HCT116 (cell line): ENCODE results near the gene DNTT. TPM values are rescaled to one million over a fixed set of nuclear protein-coding genes. Genes with fewer than 3 reads are reported as not detected.
A peak's percentile ranks its signal among the peaks of the same experiment; 100 is the strongest.

Source experiments
- ATAC-seq: fragments of 200-7000 bp; cut with Tn5 transposase; 2 replicates; pipeline ENCODE4 v1.9.1; 2020; ENCODE audit warnings: mild to moderate bottlenecking, moderate library complexity
- BruUV-seq: library from RNA; stranded (reverse); fragments of 400-500 nt; replicated peaks from 2 replicates; lab custom pipeline; 2021; lab: Mats Ljungman, UMichigan
- CTCF ChIA-PET: fragments of 300-600 bp; sonication (Branson Sonifier 250); formaldehyde crosslinking; loops from one replicate; lab custom pipeline; 2021; ENCODE audit warnings: antibody characterized with exemption; lab: Charles Lee
- POLR2A ChIA-PET: fragments of 300-600, 350-600 bp; sonication (Branson Sonifier 250); formaldehyde crosslinking; loops from one replicate; lab custom pipeline; 2021; ENCODE audit warnings: antibody characterized with exemption; lab: Charles Lee
- RAD21 ChIA-PET, 2 experiments: fragments of 300-600 bp; sonication (Branson Sonifier 250); formaldehyde crosslinking; loops; one replicate each; lab custom pipeline; 2023; ENCODE audit warnings: low total read pairs in 2 of 2; ENCODE audit not compliant: uncharacterized antibody in 2 of 2, unreplicated experiment in 2 of 2, low non-redundant PET in 1 of 2; lab: Charles Lee
- DNase-seq: peaks from one replicate; pipeline ENCODE4 v3.0.0-alpha.2; 2010; ENCODE audit warnings: low read depth, low spot score
- H2AFZ ChIP-seq: fragments of 200-600 bp; shearing (Covaris generic), sonication (generic); 2 replicates; pipeline ENCODE4 v1.6.1; 2017; ENCODE audit warnings: low read depth, mixed run types, mixed read lengths, antibody characterized with exemption, low read length; ENCODE audit not compliant: poor library complexity, severe bottlenecking
- H3K27ac ChIP-seq: 2 replicates; pipeline ENCODE4 v1.5.1; 2012; ENCODE audit warnings: low read depth, low read length
- H3K27me3 ChIP-seq: fragments of 200-600 bp; sonication (generic); 2 replicates; pipeline ENCODE4 v1.6.1; 2016; ENCODE audit warnings: mixed run types, low read length, mixed read lengths; ENCODE audit not compliant: insufficient read depth
- H3K36me3 ChIP-seq, 2 experiments: fragments of 200-500 bp in 1 of 2; fragments of 200-600 bp in 1 of 2; sonication (Bioruptor generic) in 1 of 2; sonication (generic) in 1 of 2; 2 replicates each; pipeline versions ENCODE4 v1.5.1 to v1.6.1; 2014 to 2016; ENCODE audit warnings: low read length in 2 of 2, inconsistent platforms in 1 of 2, mixed read lengths in 1 of 2, mixed run types in 1 of 2; ENCODE audit not compliant: insufficient read depth in 2 of 2, control insufficient read depth in 1 of 2
- H3K4me1 ChIP-seq, 2 experiments: fragments of 200-600 bp in 1 of 2; sonication (generic) in 1 of 2; 2 replicates each; pipeline versions ENCODE4 v1.5.1 to v1.6.1; 2012 to 2017; ENCODE audit warnings: low read length in 2 of 2, inconsistent platforms in 1 of 2, mild to moderate bottlenecking in 1 of 2, mixed read lengths in 1 of 2, mixed run types in 1 of 2, moderate library complexity in 1 of 2; ENCODE audit not compliant: insufficient read depth in 2 of 2, control insufficient read depth in 1 of 2
- H3K4me2 ChIP-seq: fragments of 200-600 bp; sonication (generic); 2 replicates; pipeline ENCODE4 v1.6.1; 2017; ENCODE audit warnings: mixed run types, low read length, mixed read lengths
- H3K4me3 ChIP-seq, 2 experiments: fragments of 200-600 bp in 1 of 2; sonication (generic) in 1 of 2; replicated peaks in 1 of 2; 2 replicates each; pipeline ENCODE4 v1.5.1; 2011 to 2016; ENCODE audit warnings: low read length in 2 of 2, control low read depth in 1 of 2, low read depth in 1 of 2, mild to moderate bottlenecking in 1 of 2, mixed read lengths in 1 of 2, mixed run types in 1 of 2
- H3K79me2 ChIP-seq: fragments of 200-600 bp; sonication (generic); 2 replicates; pipeline ENCODE4 v1.6.1; 2017; ENCODE audit warnings: mild to moderate bottlenecking, mixed run types, low read length, moderate library complexity, mixed read lengths; ENCODE audit not compliant: insufficient read depth
- H3K9ac ChIP-seq: fragments of 200-600 bp; sonication (generic); 2 replicates; pipeline ENCODE4 v1.6.1; 2016; ENCODE audit warnings: low read length, mixed read lengths
- H3K9me2 ChIP-seq: fragments of 200-600 bp; sonication (generic), shearing (Covaris generic); 2 replicates; pipeline ENCODE4 v1.6.1; 2017; ENCODE audit warnings: mixed run types, mild to moderate bottlenecking, moderate library complexity; ENCODE audit not compliant: insufficient read depth
- H3K9me3 ChIP-seq, 2 experiments: fragments of 200-500 bp in 1 of 2; fragments of 200-600 bp in 1 of 2; sonication (Bioruptor generic) in 1 of 2; sonication (generic) in 1 of 2; 2 replicates each; pipeline ENCODE4 v1.6.1; 2014 to 2017; ENCODE audit warnings: low read length in 2 of 2, mixed read lengths in 2 of 2, inconsistent platforms in 1 of 2, low read depth in 1 of 2, mild to moderate bottlenecking in 1 of 2, mixed run types in 1 of 2, moderate library complexity in 1 of 2; ENCODE audit not compliant: control insufficient read depth in 1 of 2, insufficient read depth in 1 of 2
- H4K20me1 ChIP-seq: fragments of 200-600 bp; sonication (generic), shearing (Covaris generic); 2 replicates; pipeline ENCODE4 v1.6.1; 2017; ENCODE audit warnings: mixed run types, mild to moderate bottlenecking, moderate library complexity; ENCODE audit not compliant: insufficient read depth
- CBX3 ChIP-seq: IDR thresholded peaks from 2 replicates; pipeline ENCODE4 v1.6.1; 2012; ENCODE audit warnings: low read depth
- CTCF ChIP-seq, 3 experiments: fragments of 200-600 bp in 1 of 3; sonication (generic) in 1 of 3; IDR thresholded peaks in 2 of 3; conservative IDR thresholded peaks in 1 of 3; 2 replicates each; pipeline ENCODE4 v1.5.1; 2012 to 2017; ENCODE audit warnings: low read depth in 2 of 3, low read length in 2 of 3, antibody characterized with exemption in 1 of 3, borderline replicate concordance in 1 of 3, control low read depth in 1 of 3, mild to moderate bottlenecking in 1 of 3, mixed read lengths in 1 of 3, mixed run types in 1 of 3, moderate library complexity in 1 of 3; ENCODE audit not compliant: insufficient read depth in 1 of 3
- RAD21 ChIP-seq: IDR thresholded peaks from 2 replicates; pipeline ENCODE4 v1.6.1; 2012; ENCODE audit warnings: low read depth, mild to moderate bottlenecking
- SP1 ChIP-seq: IDR thresholded peaks from 2 replicates; pipeline ENCODE4 v1.6.1; 2012; ENCODE audit warnings: low read depth
- YY1 ChIP-seq: IDR thresholded peaks from 2 replicates; pipeline ENCODE4 v1.6.1; 2011; ENCODE audit warnings: low read length, low read depth, moderate library complexity, mild to moderate bottlenecking; ENCODE audit not compliant: insufficient replicate concordance; ENCODE audit errors: extremely low read depth
- intact Hi-C: fragments of 100-400 bp; cut with micrococcal nuclease; formaldehyde crosslinking; loops from 2 replicates; pipeline ENCODE4 v1.10.0; 2022
- total RNA-seq: library from RNA; stranded (reverse); gene quantifications from one replicate; pipeline ENCODE4 v1.2.1, GENCODE V29; 2021; ENCODE audit not compliant: unreplicated experiment

DNTT gene
- total RNA-seq, 1 experiment from 2014 or later = not detected

GRCh38 chr10:96334616-96335526 is 30.6 kb downstream of the DNTT start:
- no peaks in the 10 kb centered on the region for H3K36me3 ChIP-seq
- H3K4me1 ChIP-seq = no peaks in the 10 kb centered on the region
- no peaks in the 10 kb centered on the region for H4K20me1 ChIP-seq
- no peak overlapping the region for H3K4me3 ChIP-seq
- H3K9ac ChIP-seq = no peak overlapping the region
- no peak overlapping the region for H3K4me2 ChIP-seq
- H3K27me3 ChIP-seq = peaks cover 7% of the 10 kb centered on the region; the same call in 1 of the 2 replicates
- no peaks in the 10 kb centered on the region for H3K79me2 ChIP-seq
- TF ChIP-seq RAD21 = peak; percentile 70
- no peak for TF ChIP-seq SP1
- peak; percentile 66 to 88 (median 84); a peak in 5 of 6 replicates for TF ChIP-seq CTCF (IDR thresholded peaks at IDR 0.05 in 2 of 3, conservative IDR thresholded peaks at IDR 0.05 in 1 of 3; ENCODE audit: borderline replicate concordance in 1 of 3, insufficient read depth in 1 of 3, low read depth in 2 of 3, low read length in 2 of 3)
- ATAC-seq (peak; percentile 89), DNase-seq (peak; percentile 13)
- CTCF ChIA-PET = interaction anchor here (0.5 to 4.1 kb wide), 19 partner anchors 10 to 641 kb away, joined by 3 to 35 read pairs (median 4); partner anchors contain the start of genes DNTT and TCTN3
- H2AFZ ChIP-seq = peak overlapping the region; percentile 87
- no peak overlapping the region for H3K27ac ChIP-seq
- H3K9me2 ChIP-seq = no peaks in the 10 kb centered on the region
- RAD21 ChIA-PET = interaction anchor here in 1 of 2 experiments (1.0 kb wide), 1 partner anchor 105 kb away, joined by 3 read pairs; no protein-coding TSS in a partner anchor
- POLR2A ChIA-PET = no interaction called here
- no TSS peak for BruUV-seq
- no peaks in the 10 kb centered on the region for H3K9me3 ChIP-seq
- intact Hi-C loops = loop anchor here (1.0 kb wide), 1 partner anchor 40 kb away; no protein-coding TSS in a partner anchor

GRCh38 chr10:96337106-96337505 is 32.9 kb downstream of the DNTT start:
- no peak for ATAC-seq
- H3K4me2 ChIP-seq = no peak overlapping the region
- POLR2A ChIA-PET = no interaction called here
- H3K9me2 ChIP-seq = no peaks in the 10 kb centered on the region
- intact Hi-C loops = no loop called here
- H3K79me2 ChIP-seq = no peaks in the 10 kb centered on the region
- peaks cover 7% of the 10 kb centered on the region; the same call in 1 of the 2 replicates for H3K27me3 ChIP-seq
- no TSS peak for BruUV-seq
- no peaks in the 10 kb centered on the region for H3K36me3 ChIP-seq
- CTCF ChIA-PET = interaction anchor here (1.0 to 4.1 kb wide), 4 partner anchors 12 to 320 kb away, joined by 4 to 35 read pairs (median 6); no protein-coding TSS in a partner anchor
- no peak for TF ChIP-seq YY1
- TF ChIP-seq CBX3 = no peak
- H4K20me1 ChIP-seq = no peaks in the 10 kb centered on the region
- RAD21 ChIA-PET = no interaction called here
- H2AFZ ChIP-seq = no peak overlapping the region
- H3K27ac ChIP-seq = no peak overlapping the region
- no peaks in the 10 kb centered on the region for H3K9me3 ChIP-seq
- H3K9ac ChIP-seq = no peak overlapping the region
- no peaks in the 10 kb centered on the region for H3K4me1 ChIP-seq
- no peak overlapping the region for H3K4me3 ChIP-seq
- DNase-seq = no peak
